HG03066 (cell line): ENCODE data around the gene NLN.
"Not testable (repeated sequence)": the region's sequence is repeated elsewhere in the genome, so short reads cannot be mapped to it uniquely, and the experiment has no call there.

Experiments
- ATAC-seq: cut with Tn5 transposase; IDR thresholded peaks from one replicate; pipeline ENCODE4 v1.9.1; 2021; ENCODE audit warnings: low read depth; ENCODE audit not compliant: unreplicated experiment

Gene NLN

GRCh38 chr5:65730910-65731309, 8.9 kb downstream of the NLN start:
- ATAC-seq = no peak

GRCh38 chr5:65732046-65732445, 10.0 kb downstream of the NLN start:
- ATAC-seq = not testable (repeated sequence)

- ATAC-seq = not testable (repeated sequence)
These were observed 12.3 kb downstream of the NLN start for GRCh38 chr5:65734196-65734775.

GRCh38 chr5:65734921-65735320, 12.9 kb downstream of the NLN start:
- ATAC-seq = no peak

- ATAC-seq = no peak
These were observed 14.0 kb downstream of the NLN start for GRCh38 chr5:65736011-65736410.

GRCh38 chr5:65737842-65738241, 15.8 kb downstream of the NLN start:
- no peak for ATAC-seq

- no peak for ATAC-seq
These were observed 16.3 kb downstream of the NLN start for GRCh38 chr5:65738305-65738704.

- ATAC-seq = no peak
These were observed 17.2 kb downstream of the NLN start for GRCh38 chr5:65739162-65739561.

GRCh38 chr5:65742565-65743231, 20.7 kb downstream of the NLN start:
- peak; percentile 87 for ATAC-seq

GRCh38 chr5:65749221-65749844, 27.3 kb downstream of the NLN start:
- ATAC-seq = no peak

- no peak for ATAC-seq
These were observed 28.0 kb downstream of the NLN start for GRCh38 chr5:65749956-65750355.

- ATAC-seq = no peak
These were observed 28.9 kb downstream of the NLN start for GRCh38 chr5:65750938-65751337.

- no peak for ATAC-seq
These were observed 31.2 kb downstream of the NLN start for GRCh38 chr5:65753189-65753588.

- no peak for ATAC-seq
These were observed 36.6 kb downstream of the NLN start for GRCh38 chr5:65758546-65759144.

- ATAC-seq = no peak
These were observed 38.7 kb downstream of the NLN start for GRCh38 chr5:65760504-65761275.

- no peak for ATAC-seq
These were observed 40.2 kb downstream of the NLN start for GRCh38 chr5:65762234-65762633.

- ATAC-seq = no peak
These were observed 43.6 kb downstream of the NLN start for GRCh38 chr5:65765582-65765981.

- ATAC-seq = no peak
These were observed 44.2 kb downstream of the NLN start for GRCh38 chr5:65766175-65766574.

- ATAC-seq = no peak
These were observed 44.8 kb downstream of the NLN start for GRCh38 chr5:65766781-65767180.

GRCh38 chr5:65767565-65767964, 45.6 kb downstream of the NLN start:
- ATAC-seq = no peak
